Measurements from ENCODE around the gene CDK5RAP3.

GRCh38 chr17:48002916-48003416, 32.1 kb downstream of the CDK5RAP3 start:
- TF ChIP-seq CTCF (IDR thresholded peaks at IDR 0.05; ENCODE audit: borderline replicate concordance, extremely low read depth, low read length, poor library complexity, severe bottlenecking) (no peak), EZH2 (IDR thresholded peaks at IDR 0.05; ENCODE audit: borderline replicate concordance, low read depth, low read length, severe bottlenecking) (no peak)

All from DND-41 (cell line).